Measurements from ENCODE around the gene ACIN1.

The ACIN1 gene

GRCh38 chr14:23063601-23064000 is 31.3 kb downstream of the ACIN1 start:
- no peak for DNase-seq (ENCODE audit: low read depth in 1 of 2, low spot score in 1 of 2)

GRCh38 chr14:23062002-23062401 is 32.9 kb downstream of the ACIN1 start:
- TF ChIP-seq CTCF (IDR thresholded peaks at IDR 0.05; ENCODE audit: insufficient read depth, low read length) (no peak), SPI1 (IDR thresholded peaks at IDR 0.05; ENCODE audit: borderline replicate concordance, low read depth) (no peak), POLR2AphosphoS5 (IDR thresholded peaks at IDR 0.05; ENCODE audit: low read depth) (no peak), GABPA (IDR thresholded peaks at IDR 0.05; ENCODE audit: low read depth) (no peak)
- Histone ChIP-seq H3K27ac (replicated peaks) (no peak overlapping the region), H3K27me3 (ENCODE audit: insufficient read depth, poor library complexity, severe bottlenecking) (no peaks in the 10 kb centered on the region), H3K4me3 (replicated peaks; ENCODE audit: insufficient read depth, low read length) (no peak overlapping the region)
- no peak for DNase-seq (ENCODE audit: low read depth in 1 of 2, low spot score in 1 of 2)

More at GRCh38 chr14:23063601-23064000, 31.3 kb downstream of the ACIN1 start:
- Histone ChIP-seq H3K27me3 (ENCODE audit: insufficient read depth, poor library complexity, severe bottlenecking) (no peaks in the 10 kb centered on the region), H3K4me3 (replicated peaks; ENCODE audit: insufficient read depth, low read length) (no peak overlapping the region), H3K27ac (replicated peaks) (no peak overlapping the region)
- TF ChIP-seq REST (IDR thresholded peaks at IDR 0.05; ENCODE audit: insufficient replicate concordance, low read depth) (no peak), SPI1 (IDR thresholded peaks at IDR 0.05; ENCODE audit: borderline replicate concordance, low read depth) (no peak), CTCF (IDR thresholded peaks at IDR 0.05; ENCODE audit: insufficient read depth, low read length) (no peak)

GRCh38 chr14:23060536-23061260 is 34.2 kb downstream of the ACIN1 start:
- Histone ChIP-seq H3K4me3 (replicated peaks; ENCODE audit: insufficient read depth, low read length) (no peak overlapping the region), H3K27ac (replicated peaks) (no peak overlapping the region), H3K27me3 (ENCODE audit: insufficient read depth, poor library complexity, severe bottlenecking) (no peaks in the 10 kb centered on the region)
- DNase-seq (ENCODE audit: low read depth in 1 of 2, low spot score in 1 of 2), result no peak
- TF ChIP-seq GABPA (IDR thresholded peaks at IDR 0.05; ENCODE audit: low read depth), result no peak
- TF ChIP-seq POLR2AphosphoS5 (IDR thresholded peaks at IDR 0.05; ENCODE audit: low read depth), result no peak
- no peak for TF ChIP-seq SPI1 (IDR thresholded peaks at IDR 0.05; ENCODE audit: borderline replicate concordance, low read depth)
- no peak for TF ChIP-seq REST (IDR thresholded peaks at IDR 0.05; ENCODE audit: insufficient replicate concordance, low read depth)

- H3K4me3 ChIP-seq (replicated peaks; ENCODE audit: insufficient read depth, low read length), result no peak overlapping the region
- TF ChIP-seq GABPA (IDR thresholded peaks at IDR 0.05; ENCODE audit: low read depth) (no peak), CTCF (IDR thresholded peaks at IDR 0.05; ENCODE audit: insufficient read depth, low read length) (no peak), REST (IDR thresholded peaks at IDR 0.05; ENCODE audit: insufficient replicate concordance, low read depth) (no peak), POLR2AphosphoS5 (IDR thresholded peaks at IDR 0.05; ENCODE audit: low read depth) (no peak)
- no peak overlapping the region for H3K27ac ChIP-seq (replicated peaks)
- no peaks in the 10 kb centered on the region for H3K27me3 ChIP-seq (ENCODE audit: insufficient read depth, poor library complexity, severe bottlenecking)
- DNase-seq (ENCODE audit: low read depth in 1 of 2, low spot score in 1 of 2), result no peak
These were observed 36.1 kb downstream of the ACIN1 start for GRCh38 chr14:23058654-23059504.
